NB4 (cell line): ENCODE data around the gene ATP6V1C2.

ENCODE experiments used
- DNase-seq: peaks from one replicate; pipeline ENCODE4 v3.0.0; 2010; ENCODE audit warnings: low read depth
- H3K4me3 ChIP-seq: one replicate; pipeline ENCODE4 v1.5.1; 2011; ENCODE audit warnings: mild to moderate bottlenecking, low read depth, low read length, moderate library complexity
- MYC ChIP-seq: IDR thresholded peaks from 2 replicates; pipeline ENCODE4 v1.6.1; 2011; ENCODE audit warnings: low read depth, low read length
- POLR2A ChIP-seq: IDR thresholded peaks from 2 replicates; pipeline ENCODE4 v1.6.1; 2011; ENCODE audit warnings: mild to moderate bottlenecking; ENCODE audit not compliant: insufficient read length; ENCODE audit errors: extremely low read depth
- TF ChIP-seq, protein P1 (sequence below): IDR thresholded peaks from 2 replicates; pipeline ENCODE4 v1.6.1; 2011; ENCODE audit warnings: low read depth, low read length
- TF ChIP-seq, protein P2 (sequence below): IDR thresholded peaks from one replicate; pipeline ENCODE4 v1.5.1; 2012; ENCODE audit warnings: low read depth, low read length

Gene ATP6V1C2

DNA sequence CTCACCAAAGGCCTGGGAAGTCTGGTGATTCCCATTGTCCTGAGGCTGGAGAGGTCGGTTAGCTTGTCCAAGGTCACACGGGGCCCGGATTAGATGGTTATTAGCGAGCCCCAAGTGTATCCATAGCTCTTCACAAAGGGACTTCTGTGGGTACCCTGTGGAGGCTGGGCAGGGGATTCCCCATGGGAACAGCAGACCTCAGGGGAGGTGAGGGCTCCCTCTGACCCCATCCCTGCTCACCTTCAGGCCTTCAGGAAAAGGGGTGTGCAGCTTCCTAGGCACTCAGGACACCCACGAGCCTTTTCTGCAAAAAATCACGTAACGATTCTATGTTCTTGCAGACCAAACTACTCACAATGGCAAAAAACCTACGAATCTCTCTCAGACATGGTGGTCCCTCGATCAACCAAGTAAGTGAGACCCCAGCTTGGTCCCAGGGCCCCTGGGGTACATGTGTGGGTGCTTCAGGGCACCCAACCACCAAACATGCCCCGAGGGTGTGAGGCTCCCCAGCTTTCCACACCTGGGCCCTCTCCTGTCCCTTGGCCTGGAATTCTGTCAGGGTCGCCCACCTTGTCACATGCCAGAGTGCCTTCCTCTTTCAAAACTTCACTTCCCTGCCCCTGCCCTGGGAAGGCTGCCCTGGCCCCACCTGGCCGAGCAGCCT, 50.9 kb downstream of the ATP6V1C2 start:
- no peak for DNase-seq
- TF ChIP-seq, protein P1, sequence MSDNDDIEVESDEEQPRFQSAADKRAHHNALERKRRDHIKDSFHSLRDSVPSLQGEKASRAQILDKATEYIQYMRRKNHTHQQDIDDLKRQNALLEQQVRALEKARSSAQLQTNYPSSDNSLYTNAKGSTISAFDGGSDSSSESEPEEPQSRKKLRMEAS = no peak
- TF ChIP-seq, protein P2, sequence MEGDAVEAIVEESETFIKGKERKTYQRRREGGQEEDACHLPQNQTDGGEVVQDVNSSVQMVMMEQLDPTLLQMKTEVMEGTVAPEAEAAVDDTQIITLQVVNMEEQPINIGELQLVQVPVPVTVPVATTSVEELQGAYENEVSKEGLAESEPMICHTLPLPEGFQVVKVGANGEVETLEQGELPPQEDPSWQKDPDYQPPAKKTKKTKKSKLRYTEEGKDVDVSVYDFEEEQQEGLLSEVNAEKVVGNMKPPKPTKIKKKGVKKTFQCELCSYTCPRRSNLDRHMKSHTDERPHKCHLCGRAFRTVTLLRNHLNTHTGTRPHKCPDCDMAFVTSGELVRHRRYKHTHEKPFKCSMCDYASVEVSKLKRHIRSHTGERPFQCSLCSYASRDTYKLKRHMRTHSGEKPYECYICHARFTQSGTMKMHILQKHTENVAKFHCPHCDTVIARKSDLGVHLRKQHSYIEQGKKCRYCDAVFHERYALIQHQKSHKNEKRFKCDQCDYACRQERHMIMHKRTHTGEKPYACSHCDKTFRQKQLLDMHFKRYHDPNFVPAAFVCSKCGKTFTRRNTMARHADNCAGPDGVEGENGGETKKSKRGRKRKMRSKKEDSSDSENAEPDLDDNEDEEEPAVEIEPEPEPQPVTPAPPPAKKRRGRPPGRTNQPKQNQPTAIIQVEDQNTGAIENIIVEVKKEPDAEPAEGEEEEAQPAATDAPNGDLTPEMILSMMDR = no peak
- no peak overlapping the region for H3K4me3 ChIP-seq

DNA sequence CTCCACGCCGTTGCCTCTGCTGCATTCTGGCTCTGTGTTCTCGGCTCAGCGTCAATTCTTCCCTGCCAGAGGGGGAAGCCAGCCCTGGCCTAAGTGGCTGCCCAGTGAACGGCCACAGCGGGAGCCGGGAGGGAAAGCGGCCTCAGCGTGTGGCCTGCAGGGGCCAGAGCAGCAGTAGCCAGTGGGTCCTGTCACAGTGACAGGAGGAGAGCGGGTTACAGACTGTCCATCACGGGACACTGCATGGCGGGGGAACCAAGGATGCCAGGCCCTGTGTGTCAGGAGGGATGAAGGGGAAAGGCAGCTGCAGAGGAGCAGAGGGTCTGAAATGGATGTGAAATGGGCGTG, 51.4 kb downstream of the ATP6V1C2 start:
- TF ChIP-seq, protein P2 = no peak
- TF ChIP-seq POLR2A (no peak), MYC (no peak)
- TF ChIP-seq, protein P1 = no peak
- no peak overlapping the region for H3K4me3 ChIP-seq
- no peak for DNase-seq

DNA sequence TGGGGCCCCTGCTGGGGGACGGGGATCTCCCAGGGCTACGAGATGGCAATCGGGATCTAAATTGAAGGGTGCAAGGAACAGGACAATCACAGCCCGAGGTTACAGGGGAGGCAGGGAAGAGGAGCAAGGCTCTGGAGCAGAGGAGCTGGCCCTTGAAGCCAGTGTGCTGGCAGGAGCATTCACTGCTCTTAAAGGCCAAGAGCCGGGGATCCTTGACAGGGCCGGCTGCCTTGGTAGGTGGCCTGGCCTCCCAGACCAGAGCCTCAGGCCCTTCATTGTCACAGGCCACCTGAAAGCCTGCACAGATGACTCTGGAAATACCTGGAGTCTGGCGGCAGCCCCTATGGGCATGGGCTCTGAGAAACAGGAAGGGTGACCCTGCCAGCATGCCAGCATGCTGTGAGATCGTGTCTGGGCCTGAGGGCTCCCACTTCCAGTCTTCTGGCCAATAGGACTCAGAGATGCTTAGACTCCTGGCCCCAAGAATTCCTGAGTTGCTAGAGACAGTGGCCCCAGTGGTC, 52.5 kb downstream of the ATP6V1C2 start:
- TF ChIP-seq, protein P2 = no peak
- no peak for TF ChIP-seq MYC
- TF ChIP-seq, protein P1 = no peak
- DNase-seq = no peak
- H3K4me3 ChIP-seq = no peak overlapping the region

DNA sequence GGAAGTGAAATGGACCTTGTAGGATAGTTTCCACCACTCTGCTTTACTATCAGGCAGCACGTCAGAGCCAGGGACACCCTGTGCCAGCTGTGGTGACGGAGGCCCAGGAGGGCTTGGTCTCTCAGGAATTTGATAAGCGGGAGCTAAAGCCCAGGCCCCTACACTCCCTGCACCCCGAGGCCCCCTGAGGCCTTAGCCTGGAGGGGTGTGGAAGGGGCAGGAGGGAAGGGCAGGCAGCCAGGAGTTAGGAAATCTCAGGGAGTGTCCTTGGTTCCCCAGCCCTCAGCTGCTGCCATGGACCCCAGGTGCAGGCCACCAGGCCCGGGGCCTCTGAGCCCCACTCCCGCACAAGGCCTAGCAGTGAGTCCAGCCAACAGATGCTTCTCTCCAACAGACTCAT, 53.0 kb downstream of the ATP6V1C2 start:
- no peak overlapping the region for H3K4me3 ChIP-seq

DNA sequence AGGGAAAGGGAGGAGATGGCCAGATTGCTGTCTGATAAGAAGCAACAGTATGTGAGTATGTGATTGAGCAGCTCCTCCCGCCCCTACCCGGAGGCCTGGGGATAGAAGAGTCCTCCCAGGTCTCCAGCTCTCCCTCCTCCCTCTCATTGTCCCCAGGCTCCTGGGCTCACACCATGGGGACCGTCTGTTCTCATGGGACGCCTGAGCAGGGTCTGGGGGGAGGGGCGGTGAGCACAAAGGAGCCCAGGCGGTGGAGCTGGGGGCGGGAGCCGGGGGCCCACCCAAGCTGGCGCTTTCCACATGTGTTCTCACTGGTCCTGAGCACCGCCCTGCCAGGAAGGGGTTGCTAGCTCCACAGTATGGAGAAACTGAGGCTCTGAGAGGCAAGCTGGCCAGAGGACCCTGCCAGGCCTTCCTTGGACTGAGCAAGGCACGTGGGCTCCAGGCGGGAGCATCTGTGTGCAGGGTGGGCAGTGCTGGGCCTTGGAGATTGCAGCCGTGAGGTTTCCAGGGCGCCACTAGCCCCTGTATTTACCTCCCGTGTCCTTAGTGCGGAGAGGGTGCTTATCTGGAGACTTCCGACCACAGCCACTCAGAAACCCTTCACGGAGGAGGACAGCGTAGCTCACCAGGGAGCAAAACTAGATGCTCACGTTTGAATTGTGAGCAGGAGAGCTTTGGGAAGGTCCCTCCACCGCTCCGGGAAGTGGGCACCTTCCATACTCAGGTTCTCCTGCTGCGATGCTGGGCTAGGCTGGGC, 53.8 kb downstream of the ATP6V1C2 start:
- TF ChIP-seq MYC (no peak), POLR2A (no peak)
- TF ChIP-seq, protein P2 = no peak
- TF ChIP-seq, protein P1 = no peak

More for the DNA sequence above, 53.0 kb downstream of the ATP6V1C2 start:
- TF ChIP-seq POLR2A (no peak), MYC (no peak)
- TF ChIP-seq, protein P1 = no peak
- TF ChIP-seq, protein P2 = no peak
- no peak for DNase-seq

More for the DNA sequence above, 53.8 kb downstream of the ATP6V1C2 start:
- H3K4me3 ChIP-seq = no peak overlapping the region
- DNase-seq = no peak
